K562 (cell line): ENCODE results near the gene MLLT3.

Experiments
- CEBPB ChIP-seq: fragments of 450-650 bp; IDR thresholded peaks from 2 replicates; pipeline ENCODE4 v1.6.1; 2016; ENCODE audit warnings: missing genetic modification characterization, missing compliant biosample characterization
- TF ChIP-seq, protein P1 (sequence below): sonication (generic); formaldehyde crosslinking; IDR thresholded peaks from 2 replicates; pipeline ENCODE4 v1.8.0; 2022; ENCODE audit warnings: mild to moderate bottlenecking, low read depth, missing genetic modification reagents

DNA sequence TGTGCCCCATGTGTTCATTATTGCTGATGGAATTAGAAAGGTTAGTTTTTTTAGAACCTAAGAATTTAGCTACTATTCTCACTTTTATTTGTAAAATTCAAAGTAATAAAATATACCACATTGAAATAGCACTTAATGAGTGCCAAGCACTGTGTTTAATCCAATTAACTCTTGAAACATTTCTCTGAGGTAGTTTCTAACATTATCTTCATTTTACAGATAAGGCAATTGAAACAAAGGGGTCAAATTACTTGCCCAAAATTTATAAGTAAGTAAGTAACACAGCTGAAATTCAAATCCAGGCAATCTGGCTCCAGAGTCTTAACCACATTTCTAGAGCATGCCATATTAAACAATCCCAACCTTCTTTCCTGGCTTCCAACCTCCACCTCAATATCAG is 84.2 kb downstream of the MLLT3 start:
- TF ChIP-seq, protein P1, sequence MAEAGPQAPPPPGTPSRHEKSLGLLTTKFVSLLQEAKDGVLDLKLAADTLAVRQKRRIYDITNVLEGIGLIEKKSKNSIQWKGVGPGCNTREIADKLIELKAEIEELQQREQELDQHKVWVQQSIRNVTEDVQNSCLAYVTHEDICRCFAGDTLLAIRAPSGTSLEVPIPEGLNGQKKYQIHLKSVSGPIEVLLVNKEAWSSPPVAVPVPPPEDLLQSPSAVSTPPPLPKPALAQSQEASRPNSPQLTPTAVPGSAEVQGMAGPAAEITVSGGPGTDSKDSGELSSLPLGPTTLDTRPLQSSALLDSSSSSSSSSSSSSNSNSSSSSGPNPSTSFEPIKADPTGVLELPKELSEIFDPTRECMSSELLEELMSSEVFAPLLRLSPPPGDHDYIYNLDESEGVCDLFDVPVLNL (CRISPR knock-in tag), result no peak
- TF ChIP-seq CEBPB (tag), result no peak
